ENCODE data around the gene CNPY4. TPM values are rescaled to one million over a fixed set of nuclear protein-coding genes. Genes with fewer than 3 reads are reported as not detected.
"Not testable (repeated sequence)": the region's sequence is repeated elsewhere in the genome, so short reads cannot be mapped to it uniquely, and the experiment has no call there.

Gene CNPY4
- total and polyA plus RNA-seq, 5 experiments from 2014 or later = 19.8 to 99.6 (median 23.5) TPM

DNA sequence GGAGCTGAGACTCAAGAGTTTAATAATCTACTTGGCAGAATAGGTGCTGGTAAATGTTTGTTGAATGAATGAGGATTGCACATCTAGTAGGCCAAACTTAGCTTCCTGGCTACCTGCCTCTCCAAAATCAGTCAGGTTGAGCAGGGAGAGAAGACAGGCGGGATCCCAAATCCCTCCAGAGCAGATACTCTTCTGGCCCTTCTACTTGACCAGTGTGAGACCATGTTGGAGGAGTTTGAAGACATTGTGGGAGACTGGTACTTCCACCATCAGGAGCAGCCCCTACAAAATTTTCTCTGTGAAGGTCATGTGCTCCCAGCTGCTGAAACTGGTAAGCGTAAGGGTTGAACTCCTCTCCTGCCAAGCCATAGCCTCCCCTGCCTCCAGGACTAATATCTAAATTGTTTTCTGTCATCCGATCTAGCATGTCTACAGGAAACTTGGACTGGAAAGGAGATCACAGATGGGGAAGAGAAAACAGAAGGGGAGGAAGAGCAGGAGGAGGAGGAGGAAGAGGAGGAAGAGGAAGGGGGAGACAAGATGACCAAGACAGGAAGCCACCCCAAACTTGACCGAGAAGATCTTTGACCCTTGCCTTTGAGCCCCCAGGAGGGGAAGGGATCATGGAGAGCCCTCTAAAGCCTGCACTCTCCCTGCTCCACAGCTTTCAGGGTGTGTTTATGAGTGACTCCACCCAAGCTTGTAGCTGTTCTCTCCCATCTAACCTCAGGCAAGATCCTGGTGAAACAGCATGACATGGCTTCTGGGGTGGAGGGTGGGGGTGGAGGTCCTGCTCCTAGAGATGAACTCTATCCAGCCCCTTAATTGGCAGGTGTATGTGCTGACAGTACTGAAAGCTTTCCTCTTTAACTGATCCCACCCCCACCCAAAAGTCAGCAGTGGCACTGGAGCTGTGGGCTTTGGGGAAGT lies 5.1 kb downstream of the CNPY4 start:
- Mint-ChIP-seq H3K4me1 (peaks cover 19 to 58% (median 48%) of the 10 kb centered on the region in 4 donors), H3K9me3 (no peaks in the 10 kb centered on the region), H3K4me3 (peak overlapping the region in 9 of 10 donors; percentile 43 to 99 (median 98)), H3K36me3 (peaks cover 0 to 5% (median 0%) of the 10 kb centered on the region in 3 donors), H3K27ac (peak overlapping the region in 9 of 10 donors; percentile 30 to 100 (median 74)), H3K27me3 (no peaks in the 10 kb centered on the region)
- POLR2A ChIA-PET = interaction anchor here (0.6 to 15.9 kb wide), 12 partner anchors 10 to 304 kb away, joined by 3 to 252 read pairs (median 4); partner anchors contain the start of genes AP4M1, COPS6, LAMTOR4 and MCM7
- no peak for DNase-seq
- ATAC-seq = no peak

DNA sequence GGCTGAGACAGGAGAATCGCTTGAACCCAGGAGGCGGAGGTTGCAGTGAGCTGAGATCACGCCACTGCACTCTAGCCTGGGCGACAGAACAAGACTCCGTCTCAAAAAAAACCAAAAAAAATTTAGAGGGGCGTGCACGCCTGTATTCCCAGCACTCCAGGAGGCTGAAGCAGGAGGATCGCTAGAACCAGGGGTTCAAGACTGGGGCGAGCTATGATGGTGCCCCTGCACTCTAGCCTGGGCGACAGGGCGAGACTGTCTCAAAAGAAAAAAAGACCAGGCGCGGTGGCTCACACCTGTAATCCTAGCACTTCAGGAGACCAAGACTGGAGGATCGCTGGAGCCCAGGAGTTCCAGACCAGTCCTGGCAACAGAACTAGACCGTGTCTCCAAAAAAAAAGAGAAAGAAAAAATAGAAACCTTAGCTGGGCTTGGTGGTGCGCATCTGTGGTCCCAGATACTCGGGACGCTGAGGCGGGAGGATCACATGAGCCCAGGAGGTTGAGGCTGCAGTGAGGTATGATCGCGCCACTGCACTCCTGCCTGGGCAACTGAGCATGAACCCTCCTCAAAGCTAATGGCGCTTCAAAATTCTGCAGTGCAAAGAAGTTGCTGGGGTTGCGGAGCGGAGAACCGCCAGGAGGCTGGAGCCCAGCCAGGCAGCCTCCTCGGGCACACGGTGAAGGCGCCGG lies 7.0 kb downstream of the CNPY4 start:
- Mint-ChIP-seq H3K4me3 (peak overlapping the region; percentile 97 to 100 (median 99)), H3K27me3 (no peaks in the 10 kb centered on the region), H3K36me3 (peaks cover 0 to 5% (median 0%) of the 10 kb centered on the region in 3 donors), H3K4me1 (peaks cover 13 to 50% (median 44%) of the 10 kb centered on the region in 4 donors), H3K9me3 (no peaks in the 10 kb centered on the region), H3K27ac (peak overlapping the region; percentile 99 to 100 (median 100))
- DNase-seq (peak in 1 of 10 donors; percentile 6), ATAC-seq (peak in 1 of 2 donors; percentile 1)
- POLR2A ChIA-PET = interaction anchor here (0.6 to 15.9 kb wide), 29 partner anchors 8 to 311 kb away, joined by 3 to 252 read pairs (median 4); partner anchors contain the start of genes AP4M1, COPS6, GAL3ST4 and GPC2

DNA sequence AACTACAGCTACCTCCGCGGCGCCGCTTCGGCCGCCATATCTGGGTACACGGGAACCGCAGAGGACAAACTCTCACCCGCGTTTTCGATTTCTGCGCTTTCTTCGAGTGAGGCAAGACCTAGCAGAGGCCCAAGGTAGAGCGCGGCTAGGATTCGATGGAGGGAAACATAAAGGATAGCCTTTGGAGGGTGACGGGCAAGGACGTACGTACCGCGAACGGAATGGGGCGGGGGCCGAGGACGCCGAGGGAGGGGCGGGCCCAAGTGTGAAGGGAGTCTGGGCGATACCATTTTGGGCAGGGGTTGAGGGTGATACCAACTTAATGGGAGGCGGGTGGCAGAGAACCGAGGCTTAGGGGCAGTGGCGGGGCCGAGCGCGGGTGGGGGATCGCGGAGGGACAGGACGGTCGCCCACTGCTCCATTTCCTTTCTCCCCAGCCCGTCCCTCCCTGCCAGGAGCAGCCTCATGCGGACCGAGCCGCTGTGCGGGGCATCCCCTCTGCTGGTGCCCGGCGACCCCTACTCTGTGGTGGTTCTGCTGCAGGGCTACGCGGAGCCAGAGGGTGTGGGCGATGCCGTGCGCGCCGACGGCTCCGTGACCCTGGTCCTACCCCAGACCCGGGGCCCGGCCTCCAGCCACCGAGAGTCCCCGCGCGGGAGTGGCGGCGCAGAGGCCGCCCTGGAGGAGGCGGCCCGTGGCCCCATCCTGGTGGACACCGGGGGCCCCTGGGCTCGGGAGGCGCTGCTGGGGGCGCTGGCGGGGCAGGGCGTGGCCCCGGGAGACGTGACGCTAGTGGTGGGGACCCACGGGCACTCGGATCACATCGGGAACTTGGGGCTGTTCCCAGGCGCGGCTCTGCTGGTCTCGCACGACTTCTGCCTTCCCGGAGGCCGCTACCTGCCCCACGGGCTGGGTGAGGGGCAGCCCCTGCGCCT lies 7.8 kb downstream of the CNPY4 start, which contains the start of gene MBLAC1:
TSS of gene MBLAC1 (plus strand) at position 37 of the 935 bp plus-strand sequence. CDS start at position 466, 429 bp downstream.
- H3K27ac Mint-ChIP-seq = peak within 1 kb of the TSS; percentile 99 to 100 (median 100)

DNA sequence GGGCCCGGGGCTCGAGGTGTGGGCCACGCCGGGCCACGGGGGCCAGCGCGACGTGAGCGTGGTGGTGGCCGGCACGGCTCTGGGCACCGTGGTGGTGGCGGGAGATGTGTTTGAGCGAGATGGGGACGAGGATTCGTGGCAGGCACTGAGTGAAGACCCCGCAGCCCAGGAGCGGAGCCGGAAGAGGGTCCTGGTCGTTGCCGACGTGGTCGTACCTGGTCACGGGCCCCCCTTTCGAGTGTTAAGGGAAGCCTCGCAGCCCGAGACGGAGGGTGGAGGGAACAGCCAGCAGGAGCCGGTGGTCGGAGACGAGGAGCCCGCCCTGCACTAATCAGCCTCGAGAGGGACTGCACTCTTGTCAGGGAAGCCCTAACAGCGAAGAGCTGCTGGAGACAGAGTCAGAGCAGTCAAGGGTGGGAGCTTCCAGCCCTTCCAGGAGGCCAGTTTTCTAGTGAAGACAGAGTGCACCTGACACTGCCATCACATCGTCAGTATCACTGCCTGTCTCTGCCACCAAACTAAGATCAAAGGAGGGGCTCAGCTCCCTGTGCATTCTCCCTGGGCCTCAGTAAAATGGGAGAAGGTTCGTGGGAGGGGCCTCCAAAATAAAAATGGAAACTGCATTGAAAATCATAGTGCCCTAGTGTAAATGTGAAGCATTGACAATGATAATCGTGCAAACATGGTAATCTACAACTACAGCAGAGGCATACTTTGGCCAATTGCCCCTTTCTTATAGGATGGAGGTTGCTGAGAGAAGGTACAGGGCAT lies 8.6 kb downstream of the CNPY4 start:
- peak overlapping the region in 9 of 10 donors; percentile 50 to 90 (median 85) for H3K27ac Mint-ChIP-seq
- POLR2A ChIA-PET = interaction anchor here (0.6 to 15.9 kb wide), 14 partner anchors 8 to 302 kb away, joined by 3 to 252 read pairs (median 4); partner anchors contain the start of genes AP4M1, COPS6, GPC2 and LAMTOR4
- DNase-seq (peak in 4 of 10 donors; percentile 11 to 38 (median 32)), ATAC-seq (peak; percentile 9 to 11)
- H3K9me3 Mint-ChIP-seq = no peaks in the 10 kb centered on the region
- H3K4me3 Mint-ChIP-seq = peak overlapping the region; percentile 73 to 99 (median 83)
- peaks cover 0 to 2% (median 0%) of the 10 kb centered on the region in 3 donors for H3K36me3 Mint-ChIP-seq
- H3K27me3 Mint-ChIP-seq = no peaks in the 10 kb centered on the region
- peaks cover 19 to 52% (median 50%) of the 10 kb centered on the region in 4 donors for H3K4me1 Mint-ChIP-seq

More for the DNA sequence above, 7.8 kb downstream of the CNPY4 start, which contains the start of gene MBLAC1:
- peaks cover 0 to 5% (median 0%) of the 10 kb centered on the region in 3 donors for H3K36me3 Mint-ChIP-seq
- H3K4me1 Mint-ChIP-seq = peaks cover 14 to 49% (median 45%) of the 10 kb centered on the region in 4 donors
- POLR2A ChIA-PET = interaction anchor here (0.6 to 15.9 kb wide), 31 partner anchors 7 to 310 kb away, joined by 3 to 252 read pairs (median 5); partner anchors contain the start of genes AP4M1, COPS6, GAL3ST4 and GPC2
- ATAC-seq = peak; percentile 75 to 77
- peak within 1 kb of the TSS; percentile 97 to 100 (median 99) for H3K4me3 Mint-ChIP-seq
- no peaks in the 10 kb centered on the region for H3K9me3 Mint-ChIP-seq
- H3K27me3 Mint-ChIP-seq = no peaks in the 10 kb centered on the region
- peak; percentile 84 to 98 (median 91) for DNase-seq

DNA sequence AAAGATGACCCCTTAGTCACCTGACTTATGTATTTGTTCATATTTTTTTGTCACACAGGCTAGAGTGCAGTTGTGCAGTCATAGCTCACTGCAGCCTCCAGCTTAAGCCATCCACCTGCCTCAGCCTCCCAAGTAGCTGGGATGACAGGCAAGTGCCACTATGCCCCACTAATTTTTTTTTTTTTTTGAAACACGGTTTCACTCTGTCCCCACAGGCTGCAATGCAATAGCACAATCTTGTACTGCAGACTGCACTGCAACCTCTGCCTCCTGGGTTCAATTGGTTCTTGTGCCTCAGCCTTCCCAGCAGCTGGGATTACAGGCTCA lies 9.2 kb downstream of the CNPY4 start:
- Mint-ChIP-seq H3K9me3 (no peaks in the 10 kb centered on the region), H3K36me3 (no peaks in the 10 kb centered on the region), H3K4me3 (peak overlapping the region; percentile 73 to 99 (median 83)), H3K4me1 (peaks cover 19 to 53% (median 50%) of the 10 kb centered on the region in 4 donors), H3K27ac (peak overlapping the region in 7 of 10 donors; percentile 7 to 88 (median 82)), H3K27me3 (no peaks in the 10 kb centered on the region)
- no peak for DNase-seq
- POLR2A ChIA-PET = interaction anchor here (0.6 to 15.9 kb wide), 14 partner anchors 8 to 302 kb away, joined by 3 to 252 read pairs (median 3); partner anchors contain the start of genes AP4M1, COPS6, GPC2 and LAMTOR4
- ATAC-seq = no peak

DNA sequence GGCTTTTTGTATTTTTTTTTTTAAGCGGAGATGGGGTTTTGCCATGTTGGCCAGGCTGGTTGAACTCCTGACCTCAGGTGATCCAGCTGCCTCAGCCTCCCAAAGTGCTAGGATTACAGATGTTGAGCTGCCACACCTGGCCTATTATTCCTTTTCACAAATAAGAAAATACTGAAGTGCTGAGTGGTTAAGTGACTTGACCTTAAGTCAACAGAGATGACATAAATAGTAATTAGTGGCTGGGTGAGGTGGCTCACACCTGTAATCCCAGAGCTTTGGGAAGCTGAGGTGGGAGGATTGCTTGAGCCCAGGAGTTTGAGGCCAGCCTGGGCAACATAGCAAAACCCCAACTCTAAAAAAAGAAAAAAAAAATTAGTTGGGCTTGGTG lies 10.8 kb downstream of the CNPY4 start:
- H3K27me3 Mint-ChIP-seq, H3K36me3 Mint-ChIP-seq, H3K27ac Mint-ChIP-seq, DNase-seq, ATAC-seq, H3K4me3 Mint-ChIP-seq, H3K9me3 Mint-ChIP-seq: not testable (repeated sequence)
- POLR2A ChIA-PET = interaction anchor here (0.6 to 15.9 kb wide), 8 partner anchors 10 to 136 kb away, joined by 3 to 252 read pairs (median 7); partner anchors contain the start of genes AP4M1, CNPY4, GPC2 and LAMTOR4
- H3K4me1 Mint-ChIP-seq = peaks cover 14 to 41% (median 39%) of the 10 kb centered on the region in 4 donors

DNA sequence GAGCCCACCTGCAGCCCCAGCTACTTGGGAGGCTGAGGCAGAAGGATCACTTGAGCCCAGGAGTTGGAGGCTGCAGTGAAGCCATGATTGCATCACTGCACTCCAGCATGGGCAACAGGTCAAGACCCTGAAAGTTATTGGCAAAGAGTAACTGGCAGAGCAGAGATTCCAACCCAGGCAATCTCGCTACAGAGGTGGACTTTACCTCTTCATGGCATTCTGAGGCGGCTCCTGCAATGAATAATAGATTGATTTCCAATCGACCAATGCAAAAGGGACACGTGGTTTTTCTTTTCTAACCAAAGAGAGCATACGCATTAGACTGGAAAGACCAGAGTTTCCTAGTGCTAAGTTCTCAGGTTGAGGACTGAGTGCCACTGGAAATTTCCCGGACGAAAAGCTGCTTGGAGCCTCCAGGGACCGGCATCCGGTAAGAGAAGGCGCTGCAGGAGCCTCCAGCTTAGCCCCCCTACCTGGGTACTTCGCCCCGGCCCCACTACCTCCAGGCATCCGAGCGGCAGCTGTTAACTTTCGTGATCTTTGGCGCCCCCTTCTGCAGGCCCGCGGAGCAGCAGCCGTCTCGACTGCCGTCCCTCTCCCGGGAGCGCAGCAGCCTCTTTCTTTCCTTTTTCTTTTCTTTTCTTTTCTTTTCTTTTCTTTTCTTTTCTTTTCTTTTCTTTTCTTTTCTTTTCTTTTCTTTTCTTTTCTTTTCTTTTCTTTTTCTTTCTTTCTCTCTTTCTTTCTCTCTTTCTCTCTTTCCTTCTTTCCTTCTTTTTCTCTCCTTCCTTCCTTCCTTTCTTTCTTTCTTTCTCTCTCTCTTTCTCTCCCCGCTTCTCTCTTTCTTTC lies 11.4 kb downstream of the CNPY4 start:
- H3K27ac Mint-ChIP-seq = peak overlapping the region in 2 of 10 donors; percentile 4 to 22
- peaks cover 14 to 35% (median 34%) of the 10 kb centered on the region in 4 donors for H3K4me1 Mint-ChIP-seq
- POLR2A ChIA-PET = interaction anchor here (0.6 to 15.9 kb wide), 9 partner anchors 11 to 298 kb away, joined by 3 to 252 read pairs (median 5); partner anchors contain the start of genes AP4M1, CNPY4, GPC2 and MCM7
- ATAC-seq (no peak), DNase-seq (peak; percentile 70 to 89 (median 82))
- no peaks in the 10 kb centered on the region for H3K36me3 Mint-ChIP-seq
- H3K4me3 Mint-ChIP-seq = peak overlapping the region in 4 of 10 donors; percentile 8 to 31 (median 17)
- no peaks in the 10 kb centered on the region for H3K27me3 Mint-ChIP-seq
- H3K9me3 Mint-ChIP-seq = no peaks in the 10 kb centered on the region

DNA sequence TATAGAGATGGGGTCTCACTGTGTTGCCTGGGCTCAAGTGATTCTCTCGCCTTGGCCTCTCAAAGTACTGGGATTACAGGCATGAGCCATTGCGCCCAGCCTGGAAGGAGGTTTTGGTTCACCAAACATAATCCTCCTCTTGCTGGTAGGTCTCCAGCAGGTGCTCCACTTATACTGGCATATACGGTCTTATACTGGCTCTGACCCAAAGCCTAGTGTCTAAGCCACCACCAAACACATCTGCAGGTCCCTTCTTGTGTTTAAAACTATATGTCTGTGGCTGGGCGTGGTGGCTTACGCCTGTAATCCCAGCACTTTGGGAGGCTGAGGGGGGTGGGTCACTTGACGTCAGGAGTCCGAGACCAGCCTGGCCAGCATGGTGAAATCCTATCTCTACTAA lies 12.7 kb downstream of the CNPY4 start:
- no peak for DNase-seq
- Mint-ChIP-seq H3K9me3 (no peaks in the 10 kb centered on the region), H3K4me3 (peak overlapping the region in 2 of 10 donors; percentile 14 to 24), H3K27me3 (no peaks in the 10 kb centered on the region), H3K4me1 (peaks cover 9 to 29% (median 22%) of the 10 kb centered on the region in 4 donors), H3K36me3 (no peaks in the 10 kb centered on the region), H3K27ac (peak overlapping the region in 4 of 10 donors; percentile 50 to 82 (median 63))
- ATAC-seq = no peak
- POLR2A ChIA-PET = interaction anchor here (0.7 to 3.0 kb wide), 9 partner anchors 11 to 275 kb away, joined by 3 to 16 read pairs (median 5); partner anchors contain the start of genes GAL3ST4, LAMTOR4, PVRIG and TRAPPC14

DNA sequence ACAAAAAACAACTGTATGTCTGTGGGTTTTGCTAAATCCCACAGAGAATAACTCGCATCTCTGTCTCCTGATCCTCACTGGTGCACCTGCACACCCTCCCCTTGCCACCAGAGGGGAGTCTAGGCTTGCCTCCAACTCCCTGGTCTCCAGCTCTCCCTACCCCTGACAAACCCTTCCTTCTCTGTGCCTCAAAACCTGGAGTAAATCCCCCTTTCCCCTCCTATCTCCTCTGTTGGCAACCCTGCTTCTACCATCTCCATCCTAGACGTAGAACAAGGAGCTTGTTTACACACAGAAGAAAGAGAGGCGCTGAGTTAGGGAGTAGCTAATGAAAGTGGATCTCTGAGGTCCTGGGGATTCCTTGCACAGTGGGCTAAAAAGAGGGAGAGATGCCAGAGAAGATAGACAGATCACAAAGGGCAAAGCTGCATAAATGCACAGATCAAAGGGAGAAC lies 13.3 kb downstream of the CNPY4 start:
- DNase-seq (peak; percentile 44 to 82 (median 61)), ATAC-seq (peak; percentile 77 to 78)
- POLR2A ChIA-PET = interaction anchor here (0.7 to 3.0 kb wide), 11 partner anchors 12 to 275 kb away, joined by 3 to 16 read pairs (median 5); partner anchors contain the start of genes GAL3ST4, LAMTOR4, PVRIG and TRAPPC14
- Mint-ChIP-seq H3K27me3 (no peaks in the 10 kb centered on the region), H3K4me3 (peak overlapping the region in 3 of 10 donors; percentile 14 to 59 (median 28)), H3K36me3 (no peaks in the 10 kb centered on the region), H3K4me1 (peaks cover 9 to 29% (median 24%) of the 10 kb centered on the region in 4 donors), H3K9me3 (no peaks in the 10 kb centered on the region), H3K27ac (peak overlapping the region in 8 of 10 donors; percentile 3 to 82 (median 32))
